ENCODE results near the gene NSMCE1.
A peak's percentile ranks its signal among the peaks of the same experiment; 100 is the strongest.

NSMCE1 gene

GRCh38 chr16:27199736-27200135 lies 68.8 kb downstream of the NSMCE1 start:
- ATAC-seq (replicated peaks) (no peak), DNase-seq (no peak)
- peaks cover 19% of the 10 kb centered on the region for H3K36me3 Mint-ChIP-seq (ENCODE audit: insufficient read depth)
- peaks cover 63 to 78% of the 10 kb centered on the region in 2 donors for H3K4me1 Mint-ChIP-seq (ENCODE audit: low read depth in 2 of 2)
- H3K27ac Mint-ChIP-seq, result peak overlapping the region; percentile 90
- H3K4me3 Mint-ChIP-seq, result peak overlapping the region; percentile 65 to 71
- no peaks in the 10 kb centered on the region for H3K27me3 Mint-ChIP-seq
- no peaks in the 10 kb centered on the region for H3K9me3 Mint-ChIP-seq

DNA sequence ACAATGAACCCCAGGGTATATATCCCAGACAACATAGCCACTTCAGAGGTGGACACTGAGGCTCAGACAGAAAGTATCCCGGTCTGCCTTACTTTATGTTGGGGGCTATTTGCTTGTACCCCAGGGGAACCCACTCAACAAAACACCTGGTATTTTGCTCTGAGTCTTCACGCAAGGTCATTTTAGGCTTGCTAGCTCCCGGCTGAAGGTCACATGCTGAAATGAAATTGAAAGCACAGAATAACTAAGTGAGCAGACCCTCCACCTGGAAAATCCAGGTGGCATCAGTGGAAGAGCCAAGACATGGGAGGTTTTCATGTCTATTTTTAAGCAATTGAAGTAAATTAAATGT lies 69.4 kb downstream of the NSMCE1 start:
- peaks cover 60 to 77% of the 10 kb centered on the region in 2 donors for H3K4me1 Mint-ChIP-seq (ENCODE audit: low read depth in 2 of 2)
- H3K4me3 Mint-ChIP-seq, result peak overlapping the region in 1 of 2 donors; percentile 11

DNA sequence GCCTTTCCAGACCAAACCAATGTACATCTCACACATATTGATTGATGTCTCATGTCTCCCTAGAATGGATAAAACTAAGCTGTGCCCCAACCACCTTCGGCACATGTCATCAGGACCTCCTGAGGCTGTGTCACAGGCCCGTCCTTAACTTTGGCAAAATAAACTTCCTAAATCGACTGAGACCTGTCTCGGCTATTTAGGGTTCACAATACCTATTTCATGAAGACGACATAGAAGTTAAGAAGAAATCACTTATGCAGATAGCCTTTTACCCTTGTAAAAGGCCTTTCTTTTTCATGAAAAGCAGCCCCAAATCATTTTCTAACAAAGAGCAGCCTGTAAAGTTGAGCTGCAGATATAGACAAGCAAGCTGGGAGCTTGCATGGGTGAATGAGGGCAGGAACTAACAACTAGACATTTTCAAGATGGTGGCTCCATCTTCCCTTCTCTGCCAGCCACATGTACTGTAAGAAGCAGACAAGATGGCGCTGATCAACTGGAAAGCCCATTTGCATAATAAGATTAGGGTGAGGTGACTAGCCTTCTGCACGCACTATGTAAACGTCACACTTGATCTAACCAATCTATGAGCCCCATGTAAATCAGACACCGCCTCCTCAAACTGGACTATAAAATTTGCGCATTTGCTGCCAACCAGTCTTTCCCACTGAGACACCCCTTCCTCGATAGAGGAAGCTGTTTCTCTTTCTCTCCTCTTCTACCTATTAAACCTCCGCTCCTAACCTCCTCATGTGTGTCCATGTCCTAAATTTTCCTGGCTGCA lies 69.9 kb downstream of the NSMCE1 start:
- peaks cover 57 to 73% of the 10 kb centered on the region in 2 donors for H3K4me1 Mint-ChIP-seq (ENCODE audit: low read depth in 2 of 2)
- H3K27me3 Mint-ChIP-seq, result no peaks in the 10 kb centered on the region
- no peak for DNase-seq
- peaks cover 12% of the 10 kb centered on the region for H3K36me3 Mint-ChIP-seq (ENCODE audit: insufficient read depth)
- no peaks in the 10 kb centered on the region for H3K9me3 Mint-ChIP-seq
- H3K27ac Mint-ChIP-seq, result peak overlapping the region; percentile 90
- ATAC-seq (replicated peaks), result no peak
- peak overlapping the region in 1 of 2 donors; percentile 11 for H3K4me3 Mint-ChIP-seq

More for the DNA sequence above, 69.4 kb downstream of the NSMCE1 start:
- no peaks in the 10 kb centered on the region for H3K27me3 Mint-ChIP-seq
- ATAC-seq (replicated peaks) (no peak), DNase-seq (no peak)
- H3K36me3 Mint-ChIP-seq (ENCODE audit: insufficient read depth), result peaks cover 18% of the 10 kb centered on the region
- peak overlapping the region; percentile 90 for H3K27ac Mint-ChIP-seq
- no peaks in the 10 kb centered on the region for H3K9me3 Mint-ChIP-seq

GRCh38 chr16:27197004-27197403 lies 71.6 kb downstream of the NSMCE1 start:
- Mint-ChIP-seq H3K4me3 (no peak overlapping the region), H3K4me1 (ENCODE audit: low read depth in 2 of 2) (peaks cover 52 to 63% of the 10 kb centered on the region in 2 donors)
- no peak for ATAC-seq (replicated peaks)

DNA sequence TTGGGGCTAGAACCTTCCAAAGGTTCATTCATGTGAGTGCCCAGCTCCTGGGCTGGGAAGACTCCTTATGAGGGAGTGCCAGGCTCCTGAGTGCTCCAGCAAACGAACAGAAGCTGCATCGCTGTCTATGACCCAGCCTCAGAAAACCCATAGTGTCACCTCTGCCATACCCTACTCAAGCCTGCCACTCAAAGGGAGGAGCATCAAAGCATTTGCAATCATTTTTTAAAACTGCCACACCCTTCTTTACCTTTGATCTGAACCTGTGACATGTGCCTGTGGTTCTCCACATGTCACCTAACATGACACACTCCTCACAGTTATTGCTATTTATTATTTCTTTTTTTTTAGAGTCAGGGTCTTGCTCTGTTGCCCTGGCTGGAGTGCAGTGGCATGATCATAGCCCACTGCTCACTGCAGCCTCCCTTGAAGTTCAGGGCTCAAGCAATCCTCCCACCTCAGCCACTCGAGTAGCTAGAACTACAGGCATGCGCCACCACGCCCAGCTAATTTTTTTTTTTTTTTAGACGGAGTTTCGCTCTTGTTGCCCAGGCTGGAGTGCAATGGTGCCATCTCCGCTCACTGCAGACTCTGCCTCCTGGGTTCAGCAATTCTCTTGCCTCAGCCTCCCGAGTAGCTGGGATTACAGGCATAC lies 72.5 kb downstream of the NSMCE1 start:
- DNase-seq, result peak; percentile 5 to 28 (median 16)
- H3K36me3 Mint-ChIP-seq (ENCODE audit: insufficient read depth), result peaks cover 7% of the 10 kb centered on the region

More at GRCh38 chr16:27197004-27197403, 71.6 kb downstream of the NSMCE1 start:
- Mint-ChIP-seq H3K9me3 (no peaks in the 10 kb centered on the region), H3K36me3 (ENCODE audit: insufficient read depth) (peaks cover 7% of the 10 kb centered on the region), H3K27ac (peak overlapping the region in 1 of 2 donors; percentile 68), H3K27me3 (no peaks in the 10 kb centered on the region)
- no peak for DNase-seq

GRCh38 chr16:27195076-27195741 lies 73.4 kb downstream of the NSMCE1 start:
- ATAC-seq (replicated peaks), result no peak
- peaks cover 39 to 54% of the 10 kb centered on the region in 2 donors for H3K4me1 Mint-ChIP-seq (ENCODE audit: low read depth in 2 of 2)
- no peaks in the 10 kb centered on the region for H3K27me3 Mint-ChIP-seq
- H3K27ac Mint-ChIP-seq, result peak overlapping the region; percentile 70 to 87
- no peaks in the 10 kb centered on the region for H3K9me3 Mint-ChIP-seq
- H3K4me3 Mint-ChIP-seq, result peak overlapping the region in 1 of 2 donors; percentile 52
- H3K36me3 Mint-ChIP-seq (ENCODE audit: insufficient read depth), result peaks cover 7% of the 10 kb centered on the region
- DNase-seq, result no peak

More for the DNA sequence above, 72.5 kb downstream of the NSMCE1 start:
- Mint-ChIP-seq H3K4me3 (peak overlapping the region; percentile 39 to 52), H3K27me3 (no peaks in the 10 kb centered on the region), H3K9me3 (no peaks in the 10 kb centered on the region), H3K4me1 (ENCODE audit: low read depth in 2 of 2) (peaks cover 48 to 63% of the 10 kb centered on the region in 2 donors), H3K27ac (peak overlapping the region; percentile 70 to 87)
- peak; percentile 90 for ATAC-seq (replicated peaks)

DNA sequence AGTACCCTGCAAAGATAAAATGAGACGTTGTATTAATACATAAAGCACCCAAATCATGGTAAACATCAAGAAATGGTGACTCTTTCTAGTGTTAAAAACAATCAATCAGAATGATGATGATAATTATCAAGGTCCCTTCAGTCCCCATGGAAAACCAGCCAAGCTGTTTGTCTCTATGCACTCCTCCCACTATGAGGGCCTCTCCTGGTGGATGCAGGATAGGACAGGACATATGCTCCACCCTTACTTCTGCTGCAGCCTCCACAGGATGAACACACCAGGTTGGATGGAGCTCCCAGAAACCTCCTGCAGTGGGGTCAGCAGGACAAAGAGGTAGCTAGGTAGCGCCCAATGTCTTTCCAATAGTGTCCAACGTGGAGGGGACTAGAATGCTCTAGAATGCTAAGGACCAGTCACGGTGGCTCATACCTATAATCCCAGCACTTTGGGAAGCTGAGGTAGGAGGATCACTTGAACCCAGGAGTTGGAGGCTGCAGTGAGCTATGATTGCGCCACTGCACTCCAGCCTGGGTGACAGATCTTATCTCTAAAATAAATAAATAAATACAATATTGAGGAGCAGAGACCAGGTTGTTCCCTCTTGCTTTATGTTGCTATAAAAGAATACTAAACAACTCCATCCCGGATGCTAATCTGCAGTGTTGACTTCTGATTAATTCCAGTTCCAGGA lies 75.1 kb downstream of the NSMCE1 start:
- H3K36me3 Mint-ChIP-seq (ENCODE audit: insufficient read depth), result peaks cover 7% of the 10 kb centered on the region
- no peak for ATAC-seq (replicated peaks)
- DNase-seq, result no peak
- no peaks in the 10 kb centered on the region for H3K27me3 Mint-ChIP-seq
- H3K4me3 Mint-ChIP-seq, result no peak overlapping the region
- no peak overlapping the region for H3K27ac Mint-ChIP-seq
- H3K4me1 Mint-ChIP-seq (ENCODE audit: low read depth in 2 of 2), result peaks cover 26 to 36% of the 10 kb centered on the region in 2 donors
- H3K9me3 Mint-ChIP-seq, result no peaks in the 10 kb centered on the region

DNA sequence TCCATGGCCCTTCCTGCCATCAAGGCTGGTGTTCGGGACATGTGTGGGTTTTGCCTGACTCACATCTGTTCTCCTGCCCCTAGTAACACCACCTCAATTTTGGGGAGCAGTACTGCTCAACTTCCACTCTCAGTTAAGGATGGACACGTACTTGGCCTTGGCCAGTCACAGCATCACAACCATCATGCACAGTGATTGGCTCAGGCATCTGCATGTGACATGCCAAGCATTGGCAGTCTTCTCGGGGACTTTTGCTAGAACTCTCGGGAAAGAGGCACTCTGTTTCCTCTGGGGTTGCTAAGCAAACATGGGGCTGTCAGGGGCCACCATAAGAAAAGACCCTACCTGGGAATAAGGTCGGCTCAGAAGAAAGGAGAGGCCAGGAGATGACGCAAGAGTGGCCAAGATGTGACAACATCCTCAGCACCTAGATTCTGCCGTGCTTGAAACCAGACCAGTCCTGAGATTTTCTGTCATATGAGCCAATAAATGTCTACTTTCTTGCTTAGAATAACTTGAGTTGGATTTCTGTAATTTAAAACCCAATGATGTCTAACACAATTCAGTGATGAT lies 77.1 kb downstream of the NSMCE1 start:
- ATAC-seq (replicated peaks) (no peak), DNase-seq (no peak)
- Mint-ChIP-seq H3K9me3 (no peaks in the 10 kb centered on the region), H3K4me1 (ENCODE audit: low read depth in 2 of 2) (peaks cover 15 to 19% of the 10 kb centered on the region in 2 donors), H3K27ac (no peak overlapping the region), H3K4me3 (no peak overlapping the region), H3K36me3 (ENCODE audit: insufficient read depth) (peaks cover 7% of the 10 kb centered on the region), H3K27me3 (no peaks in the 10 kb centered on the region)

GRCh38 chr16:27190316-27190871 lies 78.2 kb downstream of the NSMCE1 start:
- H3K27me3 Mint-ChIP-seq, result no peaks in the 10 kb centered on the region
- ATAC-seq (replicated peaks) (no peak), DNase-seq (no peak)
- peaks cover 4% of the 10 kb centered on the region for H3K36me3 Mint-ChIP-seq (ENCODE audit: insufficient read depth)
- H3K9me3 Mint-ChIP-seq, result no peaks in the 10 kb centered on the region
- peaks cover 5 to 8% of the 10 kb centered on the region in 2 donors for H3K4me1 Mint-ChIP-seq (ENCODE audit: low read depth in 2 of 2)
- H3K4me3 Mint-ChIP-seq, result no peak overlapping the region
- H3K27ac Mint-ChIP-seq, result no peak overlapping the region

GRCh38 chr16:27189335-27189972 lies 79.1 kb downstream of the NSMCE1 start:
- no peak for ATAC-seq (replicated peaks)
- H3K9me3 Mint-ChIP-seq, result no peaks in the 10 kb centered on the region
- no peak for DNase-seq
- no peak overlapping the region for H3K4me3 Mint-ChIP-seq
- H3K36me3 Mint-ChIP-seq (ENCODE audit: insufficient read depth), result no peaks in the 10 kb centered on the region
- H3K27ac Mint-ChIP-seq, result no peak overlapping the region
- H3K27me3 Mint-ChIP-seq, result no peaks in the 10 kb centered on the region
- H3K4me1 Mint-ChIP-seq (ENCODE audit: low read depth in 2 of 2), result peaks cover 0 to 3% of the 10 kb centered on the region in 2 donors

GRCh38 chr16:27188633-27189032 lies 79.9 kb downstream of the NSMCE1 start:
- no peaks in the 10 kb centered on the region for H3K9me3 Mint-ChIP-seq
- peaks cover 0 to 3% of the 10 kb centered on the region in 2 donors for H3K4me1 Mint-ChIP-seq (ENCODE audit: low read depth in 2 of 2)

GRCh38 chr16:27185776-27186130 lies 82.8 kb downstream of the NSMCE1 start:
- Mint-ChIP-seq H3K9me3 (no peaks in the 10 kb centered on the region), H3K27ac (no peak overlapping the region), H3K36me3 (ENCODE audit: insufficient read depth) (no peaks in the 10 kb centered on the region), H3K4me1 (ENCODE audit: low read depth in 2 of 2) (no peaks in the 10 kb centered on the region), H3K27me3 (no peaks in the 10 kb centered on the region), H3K4me3 (no peak overlapping the region)
- ATAC-seq (replicated peaks) (no peak), DNase-seq (no peak)

More at GRCh38 chr16:27188633-27189032, 79.9 kb downstream of the NSMCE1 start:
- Mint-ChIP-seq H3K27me3 (no peaks in the 10 kb centered on the region), H3K4me3 (no peak overlapping the region), H3K27ac (no peak overlapping the region), H3K36me3 (ENCODE audit: insufficient read depth) (no peaks in the 10 kb centered on the region)
- ATAC-seq (replicated peaks) (no peak), DNase-seq (no peak)
